Parathyroid adenoma (tissue), 2 donors: ENCODE results near the gene WSCD2.

Experiments
- H2AFZ ChIP-seq: fragments of 300-600 bp; sonication (generic); one replicate; pipeline ENCODE4 v1.7.0; 2017; ENCODE audit warnings: antibody characterized with exemption, mild to moderate bottlenecking
- H3K27ac ChIP-seq: fragments of 300-600 bp; sonication (generic); one replicate; pipeline ENCODE4 v1.7.0; 2017
- H3K27me3 ChIP-seq: fragments of 300-600 bp; sonication (generic); one replicate; pipeline ENCODE4 v1.7.0; 2017; ENCODE audit warnings: low read length; ENCODE audit not compliant: control insufficient read depth, insufficient read depth
- H3K36me3 ChIP-seq: fragments of 300-600 bp; sonication (generic); one replicate; pipeline ENCODE4 v1.7.0; 2017; ENCODE audit warnings: low read length; ENCODE audit not compliant: control insufficient read depth, insufficient read depth
- H3K4me1 ChIP-seq: fragments of 300-600 bp; sonication (generic); one replicate; pipeline ENCODE4 v1.7.0; 2017; ENCODE audit warnings: control low read depth
- H3K4me2 ChIP-seq: fragments of 300-600 bp; sonication (generic); one replicate; pipeline ENCODE4 v1.7.0; 2017; ENCODE audit warnings: low read length
- H3K4me3 ChIP-seq: fragments of 300-600 bp; sonication (generic); one replicate; pipeline ENCODE4 v1.7.0; 2017; ENCODE audit warnings: low read depth, low read length
- H3K79me2 ChIP-seq: fragments of 300-600 bp; sonication (generic); one replicate; pipeline ENCODE4 v1.7.0; 2017; ENCODE audit warnings: control low read depth
- H3K9ac ChIP-seq: fragments of 300-600 bp; sonication (generic); one replicate; pipeline ENCODE4 v1.7.0; 2017; ENCODE audit warnings: mild to moderate bottlenecking
- H3K9me3 ChIP-seq: fragments of 300-600 bp; sonication (generic); one replicate; pipeline ENCODE4 v1.7.0; 2017; ENCODE audit warnings: low read length; ENCODE audit not compliant: control insufficient read depth
- CTCF ChIP-seq: fragments of 300-600 bp; sonication (generic); IDR thresholded peaks from one replicate; pipeline ENCODE4 v1.7.0; 2017; ENCODE audit warnings: antibody characterized with exemption, mild to moderate bottlenecking
- donor health status: primary hyperparathyroidism.

WSCD2 gene

GRCh38 chr12:108176292-108176691 lies 47.2 kb downstream of the WSCD2 start:
- H3K9me3 ChIP-seq, result no peaks in the 10 kb centered on the region
- no peak for TF ChIP-seq CTCF

GRCh38 chr12:108177131-108177530 lies 48.0 kb downstream of the WSCD2 start:
- no peak overlapping the region for H2AFZ ChIP-seq
- H3K4me1 ChIP-seq, result no peaks in the 10 kb centered on the region
- H3K36me3 ChIP-seq, result no peaks in the 10 kb centered on the region
- no peak overlapping the region for H3K27ac ChIP-seq
- no peaks in the 10 kb centered on the region for H3K9me3 ChIP-seq
- H3K4me3 ChIP-seq, result no peak overlapping the region
- no peak overlapping the region for H3K9ac ChIP-seq
- H3K4me2 ChIP-seq, result no peak overlapping the region
- no peak for TF ChIP-seq CTCF
- H3K79me2 ChIP-seq, result no peaks in the 10 kb centered on the region
- H3K27me3 ChIP-seq, result no peaks in the 10 kb centered on the region

More at GRCh38 chr12:108176292-108176691, 47.2 kb downstream of the WSCD2 start:
- Histone ChIP-seq H3K36me3 (no peaks in the 10 kb centered on the region), H3K4me3 (no peak overlapping the region), H3K4me2 (no peak overlapping the region), H2AFZ (no peak overlapping the region), H3K79me2 (no peaks in the 10 kb centered on the region), H3K27me3 (no peaks in the 10 kb centered on the region), H3K27ac (no peak overlapping the region), H3K4me1 (no peaks in the 10 kb centered on the region), H3K9ac (no peak overlapping the region)

GRCh38 chr12:108179305-108179704 lies 50.2 kb downstream of the WSCD2 start:
- H3K9ac ChIP-seq, result no peak overlapping the region
- no peak for TF ChIP-seq CTCF
- H3K4me1 ChIP-seq, result no peaks in the 10 kb centered on the region
- no peak overlapping the region for H2AFZ ChIP-seq
- no peaks in the 10 kb centered on the region for H3K9me3 ChIP-seq
- no peaks in the 10 kb centered on the region for H3K36me3 ChIP-seq
- H3K79me2 ChIP-seq, result no peaks in the 10 kb centered on the region
- no peak overlapping the region for H3K27ac ChIP-seq
- no peak overlapping the region for H3K4me2 ChIP-seq
- no peaks in the 10 kb centered on the region for H3K27me3 ChIP-seq
- no peak overlapping the region for H3K4me3 ChIP-seq

- H3K9ac ChIP-seq, result no peak overlapping the region
- H3K4me3 ChIP-seq, result no peak overlapping the region
- no peak overlapping the region for H3K4me2 ChIP-seq
- H3K4me1 ChIP-seq, result no peaks in the 10 kb centered on the region
- no peaks in the 10 kb centered on the region for H3K36me3 ChIP-seq
- H3K27me3 ChIP-seq, result no peaks in the 10 kb centered on the region
- no peak for TF ChIP-seq CTCF
- no peaks in the 10 kb centered on the region for H3K79me2 ChIP-seq
- no peak overlapping the region for H2AFZ ChIP-seq
- no peak overlapping the region for H3K27ac ChIP-seq
- no peaks in the 10 kb centered on the region for H3K9me3 ChIP-seq
Observed at GRCh38 chr12:108180255-108181094, 51.4 kb downstream of the WSCD2 start.

- Histone ChIP-seq H3K27me3 (no peaks in the 10 kb centered on the region), H3K4me2 (no peak overlapping the region), H3K9me3 (no peaks in the 10 kb centered on the region), H2AFZ (no peak overlapping the region), H3K4me1 (no peaks in the 10 kb centered on the region), H3K9ac (no peak overlapping the region), H3K79me2 (no peaks in the 10 kb centered on the region), H3K27ac (no peak overlapping the region), H3K36me3 (no peaks in the 10 kb centered on the region), H3K4me3 (no peak overlapping the region)
- no peak for TF ChIP-seq CTCF
Observed at GRCh38 chr12:108181095-108181454, 52.0 kb downstream of the WSCD2 start.
